ENCODE data around the gene PHLDA3.

The PHLDA3 gene

GRCh38 chr1:201436969-201437368 is 32.0 kb downstream of the PHLDA3 start:
- no peak for DNase-seq (ENCODE audit: extremely low read depth in 1 of 2, low read depth in 1 of 2)

GRCh38 chr1:201436393-201436792 is 32.6 kb downstream of the PHLDA3 start:
- DNase-seq (ENCODE audit: extremely low read depth in 1 of 2, low read depth in 1 of 2): no peak

DNA sequence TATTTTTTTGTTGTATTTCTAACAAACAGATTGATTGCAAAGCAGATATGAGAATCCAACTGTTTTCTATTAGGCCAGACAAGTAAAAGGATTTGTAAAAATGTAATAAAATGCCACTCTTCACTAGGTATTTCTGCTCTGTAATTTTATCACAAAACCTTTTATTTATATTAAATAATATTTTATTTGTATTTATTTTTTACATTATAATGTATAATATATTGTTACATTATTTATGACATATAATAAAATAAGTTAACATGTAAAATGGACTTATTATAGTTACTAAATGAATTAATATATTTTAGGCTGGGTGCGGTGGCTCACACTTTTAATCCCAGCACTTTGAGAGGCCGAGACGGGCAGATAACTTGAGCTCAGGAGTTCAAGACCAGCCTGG is 34.7 kb downstream of the PHLDA3 start:
- no peak for DNase-seq (ENCODE audit: extremely low read depth in 1 of 2, low read depth in 1 of 2)

GRCh38 chr1:201433609-201434008 is 35.4 kb downstream of the PHLDA3 start:
- DNase-seq (ENCODE audit: extremely low read depth in 1 of 2, low read depth in 1 of 2): no peak

- DNase-seq (ENCODE audit: extremely low read depth in 1 of 2, low read depth in 1 of 2): no peak
Observed at GRCh38 chr1:201430776-201431175, 38.2 kb downstream of the PHLDA3 start.

- DNase-seq (ENCODE audit: extremely low read depth in 1 of 2, low read depth in 1 of 2): no peak
Observed at GRCh38 chr1:201429736-201430501, 39.1 kb downstream of the PHLDA3 start.

DNA sequence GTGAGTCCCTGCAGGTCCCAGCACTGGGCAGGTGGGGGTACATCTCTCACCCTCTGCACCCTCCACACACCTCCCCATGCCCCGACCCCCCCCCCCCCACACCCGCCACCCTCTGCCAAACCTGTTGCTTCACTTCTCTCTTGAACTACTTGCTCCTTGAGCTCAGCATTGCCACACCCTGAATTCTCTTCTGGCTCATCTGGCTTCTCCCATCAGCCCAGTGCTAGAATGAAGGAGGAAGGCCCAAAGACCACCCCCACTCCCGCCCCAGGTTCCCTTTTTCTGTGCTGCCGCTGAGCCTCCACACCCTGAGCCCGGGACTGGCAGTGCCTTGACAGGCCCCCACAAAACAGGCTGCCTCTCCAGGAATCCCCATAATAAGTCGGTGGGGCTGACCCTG is 41.0 kb downstream of the PHLDA3 start:
- DNase-seq (ENCODE audit: extremely low read depth in 1 of 2, low read depth in 1 of 2): no peak

DNA sequence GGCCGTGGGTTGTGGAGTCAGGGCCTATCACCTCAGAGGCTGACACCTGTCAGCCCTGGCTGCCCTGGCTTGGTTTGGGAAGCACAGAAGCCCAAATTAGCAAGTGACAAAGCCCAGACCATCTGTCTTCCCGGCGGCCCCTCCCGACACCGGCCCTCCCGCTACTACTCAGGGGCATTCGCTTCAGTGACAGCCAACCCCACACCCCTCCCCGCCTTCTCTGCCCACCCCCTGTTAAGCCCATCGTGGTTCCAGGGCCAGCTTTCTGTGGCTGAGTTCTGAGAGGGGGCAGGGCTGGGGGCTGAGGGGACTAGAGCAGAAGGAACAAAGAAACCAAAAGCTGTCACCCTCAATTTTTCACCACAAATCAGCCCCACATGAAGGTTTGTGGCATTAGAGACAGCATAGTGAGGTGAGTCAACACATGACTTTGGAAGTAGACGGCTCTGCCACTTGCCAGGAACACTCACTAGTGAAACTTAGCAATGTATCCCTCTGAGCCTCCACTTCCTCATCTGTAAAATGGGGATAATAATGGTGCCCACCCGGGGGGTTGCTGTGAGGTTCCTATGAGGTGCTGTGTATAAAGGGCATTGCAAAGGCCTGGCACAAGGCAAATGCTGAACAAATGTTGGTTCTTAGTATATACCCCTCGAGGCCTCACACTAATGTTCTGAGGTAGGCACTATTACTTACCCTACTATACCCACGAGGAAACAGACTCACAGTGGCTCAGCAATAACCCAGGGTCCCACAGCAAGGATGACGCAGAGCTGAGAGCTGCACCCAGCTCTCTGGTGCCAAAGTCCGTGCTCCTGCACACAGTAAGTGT is 42.3 kb downstream of the PHLDA3 start:
- peak in 1 of 2 donors; percentile 7 for DNase-seq (ENCODE audit: extremely low read depth in 1 of 2, low read depth in 1 of 2)

DNA sequence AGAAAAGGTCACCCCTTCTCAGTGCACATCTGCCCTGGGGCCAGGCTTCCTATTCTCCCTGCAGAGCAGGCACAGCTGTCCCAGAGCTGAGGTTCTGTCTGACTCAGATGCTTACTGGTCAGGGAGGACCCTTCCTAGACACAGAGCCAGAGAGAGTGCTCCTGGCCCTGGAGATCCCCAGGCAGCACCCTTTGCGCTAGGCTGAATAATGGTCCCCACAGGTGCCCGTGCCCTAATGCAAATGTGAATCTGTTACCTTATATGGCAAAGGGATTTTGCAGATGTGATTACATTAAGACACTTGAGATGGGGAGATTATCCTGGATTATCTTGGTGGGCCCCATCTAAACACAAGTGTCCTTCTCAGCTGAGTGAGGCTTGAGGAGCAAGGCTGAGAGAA is 44.8 kb downstream of the PHLDA3 start:
- DNase-seq (ENCODE audit: extremely low read depth in 1 of 2, low read depth in 1 of 2): no peak

DNA sequence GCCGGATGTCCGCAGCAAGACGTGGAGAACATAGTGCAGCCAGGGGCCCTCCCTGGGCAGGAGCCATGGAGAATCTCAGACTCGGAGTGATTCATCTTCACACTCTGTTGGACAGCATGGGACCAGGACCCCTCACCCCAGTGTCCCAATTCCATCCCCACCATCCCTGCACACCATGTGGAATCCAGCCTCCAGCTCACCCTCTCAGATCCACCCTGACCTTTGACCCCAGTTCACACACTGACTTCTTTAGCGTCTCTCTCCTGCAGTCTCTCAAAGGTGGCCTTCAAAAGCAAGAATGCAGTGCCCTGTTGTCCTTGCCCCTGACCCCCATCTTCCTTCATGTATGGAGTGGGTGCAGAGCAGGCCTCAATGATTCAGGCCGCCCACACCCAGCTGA is 45.3 kb downstream of the PHLDA3 start:
- DNase-seq (ENCODE audit: extremely low read depth in 1 of 2, low read depth in 1 of 2): no peak

- DNase-seq (ENCODE audit: extremely low read depth in 1 of 2, low read depth in 1 of 2): no peak
Observed at GRCh38 chr1:201422436-201423030, 46.5 kb downstream of the PHLDA3 start.

GRCh38 chr1:201422026-201422425 is 47.0 kb downstream of the PHLDA3 start:
- no peak for DNase-seq (ENCODE audit: extremely low read depth in 1 of 2, low read depth in 1 of 2)

DNA sequence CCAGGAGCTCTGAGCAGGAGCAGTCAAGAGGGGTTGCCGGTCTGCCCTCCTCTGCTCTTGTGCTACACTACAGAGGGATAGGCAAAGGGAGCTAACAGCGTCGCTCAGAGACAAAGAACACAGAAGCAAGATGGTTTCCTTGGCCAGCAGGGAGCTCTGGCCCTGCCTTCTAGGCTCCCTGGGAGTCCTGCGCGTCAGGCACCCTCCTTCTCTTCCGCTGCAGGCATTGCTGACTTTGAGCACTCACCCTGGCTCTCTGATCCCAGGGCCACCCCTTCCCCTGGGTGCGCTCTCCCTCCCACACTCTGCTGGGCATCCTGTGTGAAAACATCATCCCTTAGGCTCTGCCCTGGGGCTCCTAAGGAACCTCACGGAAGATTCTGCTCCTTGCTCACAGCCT is 47.9 kb downstream of the PHLDA3 start:
- DNase-seq (ENCODE audit: extremely low read depth in 1 of 2, low read depth in 1 of 2): no peak

- no peak for DNase-seq (ENCODE audit: extremely low read depth in 1 of 2, low read depth in 1 of 2)
Observed at GRCh38 chr1:201420608-201421002, 48.4 kb downstream of the PHLDA3 start.

DNA sequence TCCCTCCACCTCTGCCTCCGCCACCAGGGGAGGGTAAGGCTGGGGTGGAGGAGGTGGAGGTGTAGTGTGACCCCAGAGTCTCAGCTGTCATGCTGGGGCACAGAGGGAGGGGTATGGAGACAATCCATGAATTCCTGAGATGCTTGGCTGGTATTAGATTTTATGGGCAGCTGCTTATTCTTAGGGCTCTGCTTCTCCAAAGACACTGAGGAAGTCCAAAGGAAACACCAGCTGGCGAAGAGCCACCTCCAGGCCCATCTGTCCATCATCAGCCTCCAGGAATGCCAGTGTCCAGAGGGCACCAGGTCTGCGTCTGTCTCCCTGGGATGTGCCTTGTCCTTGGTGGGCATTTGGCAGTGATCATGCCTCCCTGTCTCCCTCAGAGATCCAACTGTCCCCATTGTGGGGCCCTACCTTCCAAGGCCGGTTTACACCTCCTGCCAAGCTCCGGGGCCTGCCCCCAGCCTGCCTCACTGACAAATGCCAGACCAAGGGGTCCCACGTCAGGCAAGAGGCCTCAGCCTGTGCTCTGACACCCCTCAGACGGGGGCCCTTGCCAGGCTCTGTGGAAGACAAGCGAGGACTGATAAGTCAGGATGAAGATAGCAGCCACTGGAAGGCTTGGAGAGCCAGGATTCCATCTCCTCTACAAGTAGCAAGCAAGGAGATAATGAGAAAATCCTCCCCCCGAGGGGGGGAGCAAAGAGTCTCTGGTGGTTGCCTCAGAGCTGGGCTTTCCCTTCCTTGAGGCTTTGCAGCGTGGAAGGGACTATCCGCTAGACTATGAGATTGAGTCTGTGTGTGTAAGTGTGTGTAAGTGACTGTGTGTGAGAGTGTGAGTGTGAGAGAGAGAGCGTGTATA is 49.0 kb downstream of the PHLDA3 start:
- no peak for DNase-seq (ENCODE audit: extremely low read depth in 1 of 2, low read depth in 1 of 2)

DNA sequence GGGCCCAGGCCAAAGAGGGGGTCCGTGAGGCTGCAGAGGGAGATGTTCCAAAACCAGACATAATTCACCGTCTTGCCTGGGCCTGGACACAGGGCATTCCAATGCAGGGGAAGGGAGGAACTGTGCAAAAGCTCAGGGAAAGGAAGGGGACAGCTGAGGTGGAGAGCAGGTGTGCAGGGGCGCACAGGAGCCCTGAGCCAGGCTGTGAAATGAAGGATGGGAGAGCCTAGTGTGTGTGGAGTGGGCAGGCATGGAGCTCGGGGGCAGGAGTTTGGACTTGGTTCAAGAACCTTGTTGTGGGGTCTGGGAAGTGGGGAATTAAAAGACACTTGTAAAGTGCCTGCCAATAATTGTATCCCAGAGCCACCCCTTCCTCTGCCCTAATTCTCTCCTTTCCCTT is 49.7 kb downstream of the PHLDA3 start:
- DNase-seq (ENCODE audit: extremely low read depth in 1 of 2, low read depth in 1 of 2): no peak

DNA sequence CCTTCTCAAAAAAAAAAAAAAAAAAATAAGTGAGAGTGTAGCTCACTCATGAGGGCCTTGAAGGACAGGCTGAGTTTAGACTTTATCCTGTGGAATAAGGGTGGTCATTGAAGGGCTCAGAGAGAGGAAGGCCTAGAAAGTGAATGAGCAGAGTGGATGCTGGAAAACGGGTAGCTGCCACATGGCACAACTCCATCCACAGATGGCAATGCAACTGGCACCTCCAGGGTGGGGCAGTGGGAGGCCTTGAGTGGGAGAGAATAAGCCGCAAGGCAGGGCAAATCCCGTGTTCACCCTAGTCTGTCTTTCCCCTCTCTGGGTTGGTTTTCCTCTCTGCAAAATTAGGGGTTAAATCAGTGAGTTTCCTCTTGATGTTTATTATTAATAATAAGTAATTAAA is 50.5 kb downstream of the PHLDA3 start:
- DNase-seq (ENCODE audit: extremely low read depth in 1 of 2, low read depth in 1 of 2): no peak

All from stimulated activated CD8-positive, alpha-beta memory T cell treated with anti-CD3 and anti-CD28 coated beads, Interleukin-7, amount 100 ng/mL, for 48 hours (primary cell).